NCI-H510A treated with DMSO at 0.1 percent for 48 hours (cell line): ENCODE data around the gene SLC25A12.

Experiments used
- DNase-seq: peaks from one replicate; lab custom pipeline; 2025; lab: John Stamatoyannopoulos, UW

SLC25A12 gene

GRCh38 chr2:171889333-171889732 is 4.7 kb downstream of the SLC25A12 start:
- no peak for DNase-seq

- no peak for DNase-seq
Measured at GRCh38 chr2:171883275-171883893, 10.7 kb downstream of the SLC25A12 start.

DNA sequence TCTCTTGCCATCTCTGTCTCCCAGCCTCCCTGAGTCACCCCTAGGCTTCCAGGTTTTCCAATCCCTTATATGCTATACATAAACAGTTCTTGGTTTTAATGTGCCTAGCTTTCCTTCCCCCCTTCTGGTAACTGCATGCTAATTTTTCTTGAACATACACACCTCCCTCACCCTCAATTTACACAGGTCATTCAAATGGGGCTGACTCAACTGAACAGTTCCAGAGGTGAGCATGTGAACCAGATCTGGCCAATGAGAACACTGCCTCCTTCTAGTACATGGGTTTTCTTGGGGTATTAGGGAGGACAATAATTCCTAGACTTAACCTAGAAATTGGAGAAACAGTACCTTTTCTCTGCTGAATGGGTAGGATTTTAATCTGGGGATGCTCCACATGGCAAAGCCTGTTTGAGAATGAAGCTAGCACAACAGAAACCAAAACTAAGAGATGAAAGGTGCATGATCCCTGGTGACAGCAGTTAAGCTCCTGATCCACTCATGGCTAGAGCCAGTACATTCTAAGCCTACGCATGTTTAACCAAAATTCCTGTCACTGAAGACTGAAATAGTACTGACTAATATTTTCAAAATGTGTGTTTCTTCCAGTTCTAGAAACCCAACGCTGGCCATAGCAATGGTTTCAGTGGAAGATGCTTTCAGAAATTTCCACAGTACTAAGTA is 11.8 kb downstream of the SLC25A12 start:
- no peak for DNase-seq

DNA sequence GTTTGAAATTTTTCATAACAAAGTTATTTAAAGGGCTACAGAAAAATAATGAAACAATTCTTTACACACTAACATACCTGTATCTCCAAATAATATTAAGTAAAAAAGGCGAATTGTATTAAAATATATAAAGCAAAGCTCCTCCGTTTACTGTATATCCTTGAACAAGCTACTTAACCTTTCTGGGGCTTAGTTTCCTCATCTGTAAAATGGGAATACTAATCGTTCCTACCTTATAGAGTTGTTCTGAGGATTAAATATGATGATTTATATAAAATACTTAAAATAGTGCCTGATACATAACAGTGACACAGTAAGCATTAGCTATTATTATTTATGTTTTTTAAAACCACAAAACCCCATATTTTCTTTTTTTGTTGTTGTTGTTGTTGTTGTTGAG is 13.3 kb downstream of the SLC25A12 start:
- no peak for DNase-seq

DNA sequence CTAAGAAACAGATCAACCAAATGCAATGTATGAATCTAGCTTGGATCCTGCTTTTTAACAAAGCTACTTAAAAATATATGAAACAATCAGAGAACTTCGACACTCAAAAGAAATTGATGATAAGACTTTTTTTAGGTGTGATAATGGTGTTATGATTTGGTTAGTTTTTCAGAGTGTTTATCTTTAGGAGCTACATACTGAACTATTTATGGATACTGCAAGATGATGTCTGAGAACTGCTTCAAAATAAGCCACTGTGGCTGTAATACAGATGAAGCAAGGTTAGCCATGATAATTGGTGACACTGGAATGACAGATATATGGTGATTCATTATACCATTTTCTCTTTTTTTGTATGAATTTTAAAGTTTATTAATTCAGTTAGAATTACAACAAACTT is 14.2 kb downstream of the SLC25A12 start:
- DNase-seq: no peak

GRCh38 chr2:171878481-171878993 is 15.5 kb downstream of the SLC25A12 start:
- peak; percentile 89 for DNase-seq

DNA sequence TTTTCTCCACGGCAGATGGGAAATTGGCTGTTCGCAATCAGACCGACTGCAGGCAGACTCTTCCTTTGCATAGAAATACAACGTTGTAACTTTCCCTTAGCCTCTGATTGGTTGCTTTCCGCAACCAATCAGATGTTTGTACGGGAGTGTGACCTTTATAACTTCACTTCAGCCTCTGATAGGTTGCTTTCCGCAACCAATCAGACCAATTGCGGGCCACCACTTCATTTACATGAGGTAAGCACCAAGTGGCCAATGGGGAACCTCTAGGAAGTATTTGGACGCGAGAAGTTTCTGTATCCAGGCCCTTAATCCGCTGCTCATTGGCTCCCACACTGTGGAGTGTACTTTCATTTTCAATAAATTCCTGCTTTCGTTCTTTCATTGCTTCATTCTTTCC is 19.1 kb downstream of the SLC25A12 start:
- DNase-seq: no peak

DNA sequence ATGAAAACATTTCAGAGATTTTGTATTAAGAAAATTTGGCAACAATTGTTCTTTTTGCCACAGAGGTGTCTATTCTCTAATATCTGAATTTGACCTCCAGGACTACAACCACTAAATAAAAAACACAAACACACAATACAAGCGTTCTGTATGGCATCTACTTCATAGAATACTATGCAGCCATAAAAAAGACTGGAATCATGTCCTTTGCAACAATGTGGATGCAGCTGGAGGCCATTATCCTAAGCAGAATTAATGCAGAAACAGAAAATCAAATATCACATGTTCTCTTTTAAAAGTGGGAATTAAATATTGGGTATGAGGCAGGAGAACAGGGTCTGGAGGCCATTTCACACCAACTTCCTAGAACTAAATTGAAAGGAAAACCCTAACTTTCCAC is 19.5 kb downstream of the SLC25A12 start:
- no peak for DNase-seq

- DNase-seq: no peak
Measured at GRCh38 chr2:171864357-171864985, 29.6 kb downstream of the SLC25A12 start.

GRCh38 chr2:171862501-171862900 is 31.5 kb downstream of the SLC25A12 start:
- no peak for DNase-seq

DNA sequence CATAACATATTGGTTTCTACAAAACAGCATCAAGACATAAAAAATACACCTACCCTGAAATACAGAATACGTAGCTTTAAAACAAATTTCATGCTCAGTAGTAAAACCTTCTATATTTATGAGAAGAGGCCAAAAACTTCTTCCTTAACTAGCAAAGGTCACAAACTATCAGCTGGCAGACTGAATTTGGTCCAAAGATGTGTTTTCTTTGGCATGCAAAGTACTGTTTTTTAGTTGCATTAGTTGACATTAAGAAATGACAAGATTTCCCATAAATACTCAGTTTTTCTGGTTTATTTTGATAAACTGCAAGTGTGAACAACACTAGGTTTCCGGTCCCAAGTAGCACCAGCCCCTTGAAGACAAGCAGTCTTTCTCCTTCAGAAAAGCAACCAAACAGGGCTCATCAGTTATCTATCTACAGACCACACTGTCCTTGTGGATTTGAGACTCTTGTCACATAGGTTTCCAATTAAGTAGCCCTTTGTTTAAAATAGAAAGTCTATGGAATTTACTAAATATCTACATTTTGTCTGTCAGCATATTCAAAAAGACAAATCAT is 35.6 kb downstream of the SLC25A12 start:
- no peak for DNase-seq

GRCh38 chr2:171855401-171855800 is 38.6 kb downstream of the SLC25A12 start:
- DNase-seq: no peak

DNA sequence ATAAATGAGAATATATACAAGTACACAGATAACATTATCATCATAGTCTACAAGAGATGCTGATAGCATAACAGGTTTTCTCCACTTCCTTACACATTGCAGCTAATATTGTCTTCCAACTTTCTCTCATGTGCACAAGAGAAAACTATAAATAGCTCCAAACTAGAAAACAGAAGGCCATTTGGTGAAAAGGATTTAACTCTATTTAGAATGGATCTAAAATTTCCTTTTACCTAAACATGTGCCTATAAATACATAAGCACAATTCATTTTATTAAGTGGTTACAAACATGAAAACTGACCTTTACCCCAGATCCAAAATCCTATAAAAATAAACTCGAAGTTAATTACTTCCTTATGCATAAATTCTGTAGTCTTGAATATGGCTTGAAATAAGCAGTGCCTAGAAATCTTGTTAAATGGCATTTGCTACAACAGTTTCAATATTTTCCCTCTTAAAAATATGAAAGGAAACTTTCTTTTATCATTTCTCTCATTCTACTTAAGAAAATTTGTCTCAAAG is 41.6 kb downstream of the SLC25A12 start:
- no peak for DNase-seq

GRCh38 chr2:171847627-171848026 is 46.4 kb downstream of the SLC25A12 start:
- DNase-seq: no peak

DNA sequence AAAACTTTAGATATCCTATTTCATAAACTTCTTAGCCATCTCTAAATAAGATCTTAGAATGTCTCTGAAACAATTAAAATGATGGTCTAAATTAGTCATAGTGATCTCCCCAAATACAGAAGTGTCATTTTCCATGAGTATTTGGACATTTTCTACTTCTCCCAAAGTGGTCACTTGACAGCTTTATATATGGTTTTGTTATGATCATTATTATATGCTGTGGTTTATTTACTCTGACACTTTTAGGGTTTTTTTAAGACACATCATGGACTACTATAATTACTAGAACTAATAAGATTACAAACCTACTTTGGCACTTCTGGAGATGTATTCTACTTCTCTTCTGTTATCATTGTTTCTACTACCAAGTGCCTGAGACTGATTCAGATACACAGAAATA is 47.1 kb downstream of the SLC25A12 start:
- DNase-seq: no peak

- no peak for DNase-seq
Measured at GRCh38 chr2:171841996-171842395, 52.0 kb downstream of the SLC25A12 start.

GRCh38 chr2:171837736-171838135 is 56.3 kb downstream of the SLC25A12 start:
- no peak for DNase-seq

- no peak for DNase-seq
Measured at GRCh38 chr2:171836146-171836910, 57.7 kb downstream of the SLC25A12 start.

DNA sequence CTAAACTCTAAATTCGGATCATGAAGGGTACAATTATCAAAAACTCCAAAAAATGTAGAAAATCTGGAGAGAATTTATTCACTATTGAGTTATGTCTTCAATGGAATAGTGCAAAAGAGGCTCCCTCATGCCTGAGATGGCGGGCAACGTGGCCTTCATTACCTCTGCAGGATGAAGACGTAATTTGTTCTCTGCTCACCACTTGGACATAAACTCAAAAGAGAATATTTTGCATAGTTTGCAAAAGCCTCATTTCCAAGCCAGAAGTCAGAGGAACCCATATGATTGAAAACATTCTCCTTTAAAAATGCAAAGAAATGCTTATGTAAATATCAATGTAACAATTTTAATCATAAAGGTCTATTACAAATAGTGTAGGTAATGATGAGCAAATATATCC is 58.7 kb downstream of the SLC25A12 start:
- DNase-seq: no peak

- no peak for DNase-seq
Measured at GRCh38 chr2:171834286-171834685, 59.8 kb downstream of the SLC25A12 start.

- DNase-seq: no peak
Measured at GRCh38 chr2:171832489-171832888, 61.6 kb downstream of the SLC25A12 start.

DNA sequence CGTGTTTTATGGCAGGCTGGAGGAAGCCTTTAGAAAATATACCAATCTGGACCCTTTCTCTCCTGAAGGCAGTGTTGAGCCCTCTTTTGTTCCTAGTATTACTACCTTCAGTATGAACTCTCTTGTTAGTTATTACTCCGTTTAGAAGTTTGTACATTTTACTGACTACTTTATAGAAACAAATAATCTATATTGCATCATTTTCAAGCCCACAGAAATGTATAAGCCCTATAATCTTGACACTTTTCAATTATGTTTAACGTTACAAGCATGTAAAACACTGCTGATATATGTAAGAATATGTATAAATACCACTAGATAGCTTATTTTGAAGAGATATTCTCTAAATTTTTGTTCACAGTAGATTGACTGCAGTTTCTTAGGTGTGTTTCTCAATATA is 64.0 kb downstream of the SLC25A12 start:
- DNase-seq: no peak
